NCI-H524 (cell line): ENCODE data around the gene EIF3K.
"Not testable (repeated sequence)": the region's sequence is repeated elsewhere in the genome, so short reads cannot be mapped to it uniquely, and the experiment has no call there.

Source experiments
- DNase-seq, 2 experiments: peaks; one replicate each; lab custom pipeline; 2025; lab: John Stamatoyannopoulos, UW

EIF3K gene, protein sequence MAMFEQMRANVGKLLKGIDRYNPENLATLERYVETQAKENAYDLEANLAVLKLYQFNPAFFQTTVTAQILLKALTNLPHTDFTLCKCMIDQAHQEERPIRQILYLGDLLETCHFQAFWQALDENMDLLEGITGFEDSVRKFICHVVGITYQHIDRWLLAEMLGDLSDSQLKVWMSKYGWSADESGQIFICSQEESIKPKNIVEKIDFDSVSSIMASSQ

DNA sequence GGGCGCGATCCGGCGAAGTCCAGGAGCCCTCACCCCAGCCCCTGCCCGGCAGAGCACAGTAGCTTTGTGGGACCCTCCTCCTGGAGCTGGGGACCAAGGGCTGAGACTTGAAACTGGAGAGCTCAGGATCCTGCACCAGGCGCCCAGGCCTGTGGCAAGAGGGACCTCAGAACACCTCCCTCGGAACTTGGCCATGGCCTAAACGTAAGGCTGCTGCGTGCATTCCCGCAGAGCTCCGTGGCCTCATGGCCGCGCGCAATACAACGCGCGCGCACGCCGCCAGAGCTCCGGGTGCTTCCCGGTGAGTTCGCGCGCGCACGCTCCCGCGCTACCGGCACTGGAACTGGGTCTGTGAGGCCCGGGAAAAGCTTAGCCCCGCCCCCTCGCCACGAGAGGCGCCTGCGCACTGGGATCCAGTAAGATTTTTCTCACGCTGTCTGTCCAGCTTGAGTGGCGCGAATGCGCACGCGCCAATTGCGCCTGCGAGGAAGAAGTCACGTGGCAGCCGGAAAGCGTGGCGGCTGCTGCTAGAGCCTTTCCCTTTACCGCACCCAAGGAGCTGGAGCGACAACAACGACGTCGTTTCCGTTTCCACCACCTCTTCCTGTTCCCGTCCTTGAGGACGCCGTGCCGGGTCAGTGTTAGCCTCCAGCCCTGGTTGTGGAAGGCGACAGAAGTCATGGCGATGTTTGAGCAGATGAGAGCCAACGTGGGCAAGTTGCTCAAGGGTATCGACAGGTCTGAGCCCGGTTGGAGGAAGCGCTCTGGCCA lies at the start of gene EIF3K:
TSS of gene EIF3K (plus strand) at position 599 of the 771 bp plus-strand sequence. CDS start at position 680, 81 bp downstream.
- peak; percentile 97 to 100 for DNase-seq

DNA sequence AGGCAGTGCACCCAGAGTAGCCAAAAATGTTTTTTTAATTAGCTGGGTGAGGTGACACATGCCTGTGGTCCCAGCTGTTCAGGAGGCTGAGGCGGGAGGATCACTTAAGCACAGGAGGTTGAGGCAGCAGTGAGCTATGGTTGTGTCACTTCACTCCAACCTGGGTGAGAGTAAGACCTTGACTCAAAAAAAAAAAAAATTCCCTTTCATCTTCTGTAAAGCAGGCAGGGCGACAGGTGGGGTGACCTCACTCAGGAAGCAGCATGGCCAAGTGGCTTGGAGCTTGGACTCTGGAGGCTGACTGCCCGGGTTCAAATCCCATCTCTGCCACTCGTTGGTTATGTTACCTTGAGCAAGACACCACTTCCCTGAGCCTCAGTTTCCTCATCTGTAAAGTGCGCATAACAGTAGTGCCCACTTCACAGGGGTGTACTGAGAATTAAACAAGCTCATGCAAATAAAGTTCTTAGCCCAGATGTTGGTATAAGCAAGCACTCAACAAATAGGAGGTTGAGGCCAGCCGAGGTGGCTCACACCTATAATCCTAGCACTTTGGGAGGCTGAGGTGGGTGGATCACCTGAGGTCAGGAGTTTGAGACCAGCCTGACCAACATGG lies 49.5 kb upstream of the EIF3K start:
- DNase-seq, result no peak

DNA sequence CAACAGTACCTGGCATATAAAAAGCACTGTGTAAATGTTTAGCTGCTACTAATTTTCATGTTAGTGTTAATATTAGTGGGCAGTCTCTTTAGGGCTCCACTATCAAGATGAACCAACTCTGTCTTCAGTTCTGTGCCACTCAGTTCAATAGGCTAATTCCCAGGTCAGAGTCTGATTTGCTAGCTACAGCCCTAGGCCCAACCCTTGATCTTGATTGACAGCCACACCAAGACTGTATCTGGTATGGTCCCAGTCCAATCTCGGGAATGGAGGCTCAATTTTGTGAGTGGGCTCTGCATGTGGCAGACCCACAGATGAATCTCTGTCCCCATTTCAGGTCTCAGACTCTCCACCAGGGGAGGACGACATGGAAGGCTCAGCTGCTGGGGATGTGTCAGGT lies 47.3 kb upstream of the EIF3K start:
- no peak for DNase-seq

DNA sequence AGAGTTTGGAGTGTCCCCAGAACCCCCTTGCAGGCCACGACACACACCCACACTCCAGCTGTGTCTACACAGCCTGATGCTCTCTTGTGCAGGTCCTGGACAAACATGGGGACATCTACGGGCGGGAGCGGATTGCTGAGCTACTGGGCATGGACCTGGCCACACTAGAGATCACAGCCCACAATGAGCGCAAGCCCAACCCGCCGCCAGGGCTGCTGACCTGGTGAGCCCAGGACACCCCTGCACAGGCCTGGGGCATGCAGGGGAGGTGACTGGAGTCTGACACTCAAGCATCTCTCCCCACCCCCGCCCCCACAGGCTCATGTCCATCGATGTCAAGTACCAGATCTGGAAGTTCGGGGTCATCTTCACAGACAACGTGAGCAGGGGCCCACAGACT lies 41.2 kb upstream of the EIF3K start:
- DNase-seq, result no peak

DNA sequence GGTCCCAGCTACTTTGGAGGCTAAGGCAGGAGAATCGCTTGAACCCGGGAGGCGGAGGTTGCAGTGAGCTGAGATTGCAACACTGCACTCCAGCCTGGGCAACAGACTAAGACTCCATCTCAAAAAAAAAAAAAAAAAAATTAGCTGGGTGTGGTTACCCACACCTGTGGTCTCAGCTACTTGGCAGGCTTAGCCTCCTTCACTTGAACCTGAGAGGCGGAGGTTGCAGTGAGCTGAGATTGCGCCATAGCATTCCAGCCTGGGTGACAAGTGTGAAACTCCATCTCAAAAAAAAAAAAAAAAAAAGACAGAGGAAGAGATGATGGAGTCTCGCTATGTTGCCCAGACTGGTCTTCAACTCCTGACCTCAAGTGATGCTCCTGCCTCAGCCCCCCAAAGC lies 39.7 kb upstream of the EIF3K start:
- not testable (repeated sequence) for DNase-seq

DNA sequence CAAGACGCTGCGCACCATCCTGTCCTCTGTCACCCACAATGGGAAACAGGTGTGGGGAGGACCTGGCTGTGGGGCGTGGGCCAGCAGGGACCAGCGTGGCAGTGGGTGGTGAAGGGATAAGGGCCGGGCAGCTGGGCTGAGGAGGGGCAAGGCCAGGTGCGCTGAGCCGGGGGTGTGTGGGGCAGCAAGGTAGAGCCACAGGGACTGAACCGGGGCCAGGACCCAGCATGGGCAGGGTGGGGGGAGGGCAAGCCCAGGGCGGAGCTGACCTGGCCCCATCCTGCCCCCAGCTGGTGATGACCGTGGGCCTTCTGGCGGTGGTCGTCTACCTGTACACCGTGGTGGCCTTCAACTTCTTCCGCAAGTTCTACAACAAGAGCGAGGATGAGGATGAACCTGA lies 38.9 kb upstream of the EIF3K start:
- DNase-seq, result no peak

DNA sequence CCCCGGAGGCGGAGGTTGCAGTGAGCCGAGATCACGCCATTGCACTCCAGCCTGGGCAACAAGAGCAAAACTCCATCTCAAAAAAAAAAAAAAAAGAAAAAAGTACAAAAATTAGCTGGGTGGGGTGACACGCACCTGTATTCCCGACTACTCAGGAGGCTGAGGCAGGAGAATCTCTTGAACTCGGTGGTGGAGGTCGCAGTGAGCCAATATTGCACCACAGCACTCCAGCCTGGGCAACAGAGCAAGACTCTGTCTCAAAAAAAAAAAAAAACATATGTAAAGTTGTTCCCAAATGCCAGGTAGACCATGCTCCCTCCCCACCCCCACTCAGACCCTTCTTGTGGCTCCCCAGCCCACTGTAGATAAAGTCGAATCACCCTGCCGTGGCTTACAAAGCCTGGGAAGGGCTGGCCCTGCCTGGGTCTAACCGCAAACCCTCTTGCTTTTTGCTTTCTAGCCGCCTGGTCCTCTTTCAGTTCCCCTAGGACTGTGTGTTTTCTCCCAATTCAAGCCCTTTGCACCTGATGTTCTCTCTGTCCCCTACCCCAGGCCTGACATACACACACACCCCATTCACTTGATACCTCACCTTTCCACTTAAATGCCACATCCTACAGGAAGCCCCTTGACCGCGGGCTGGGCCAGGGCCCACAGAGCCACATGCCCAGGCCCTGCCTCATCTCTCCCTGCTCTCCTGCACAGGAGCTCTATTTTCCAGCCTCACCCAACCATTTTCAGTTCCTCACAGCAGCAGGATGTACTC lies 35.6 kb upstream of the EIF3K start:
- no peak for DNase-seq

DNA sequence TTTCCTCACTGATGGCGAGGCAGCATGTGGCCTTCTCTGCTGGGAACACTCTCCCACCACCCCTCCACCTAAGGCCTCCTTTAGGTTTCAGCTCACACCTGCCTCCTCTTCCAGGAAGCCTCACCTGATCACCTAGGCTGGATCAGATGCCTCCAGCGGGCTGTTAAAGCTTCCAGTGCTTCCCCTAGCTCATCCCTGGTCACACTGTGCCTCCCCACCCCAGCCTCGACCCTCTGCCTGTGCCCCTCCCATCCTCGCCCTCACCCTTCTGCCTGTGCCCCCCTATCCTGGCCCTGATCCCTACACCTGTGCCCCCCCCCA lies 35.0 kb upstream of the EIF3K start:
- no peak for DNase-seq

DNA sequence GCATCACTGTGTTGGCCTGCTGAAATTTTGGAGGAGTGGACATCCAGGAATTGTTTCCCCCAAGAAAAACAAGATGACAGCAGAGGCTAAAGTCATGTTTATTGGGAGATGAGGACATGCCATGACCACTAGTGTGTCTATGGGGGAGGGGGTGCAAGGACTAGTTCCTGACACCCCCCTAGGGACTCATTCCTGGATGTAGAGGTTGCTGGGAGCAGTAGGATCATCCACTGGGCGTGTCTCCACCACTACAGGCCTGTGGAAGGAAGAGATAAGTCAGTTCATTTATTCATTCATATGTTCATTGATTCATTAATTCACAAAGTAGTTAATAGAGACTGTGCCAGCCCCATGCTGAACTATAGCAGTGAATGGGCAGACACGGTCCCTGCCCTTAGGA lies 31.4 kb upstream of the EIF3K start:
- DNase-seq, result no peak

DNA sequence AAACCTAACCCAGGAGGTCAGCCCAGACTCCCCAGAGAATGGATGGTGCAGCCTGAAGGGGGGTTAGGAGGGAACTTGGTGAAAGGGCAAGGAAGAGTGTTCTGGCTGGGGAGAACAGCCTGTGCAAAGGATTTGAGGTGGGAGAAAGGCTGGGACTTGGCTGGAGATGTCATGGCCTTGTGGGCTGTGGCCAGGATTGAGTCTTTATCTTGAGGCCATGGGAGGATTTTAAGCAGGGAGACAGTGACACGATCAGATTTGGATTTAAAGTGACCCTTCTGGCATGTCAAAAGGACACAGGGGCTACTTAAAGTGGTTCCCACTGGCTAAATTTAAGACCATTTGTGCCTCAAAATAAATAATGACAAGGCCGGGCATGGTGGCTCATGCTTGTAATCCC lies 30.9 kb upstream of the EIF3K start:
- no peak for DNase-seq

DNA sequence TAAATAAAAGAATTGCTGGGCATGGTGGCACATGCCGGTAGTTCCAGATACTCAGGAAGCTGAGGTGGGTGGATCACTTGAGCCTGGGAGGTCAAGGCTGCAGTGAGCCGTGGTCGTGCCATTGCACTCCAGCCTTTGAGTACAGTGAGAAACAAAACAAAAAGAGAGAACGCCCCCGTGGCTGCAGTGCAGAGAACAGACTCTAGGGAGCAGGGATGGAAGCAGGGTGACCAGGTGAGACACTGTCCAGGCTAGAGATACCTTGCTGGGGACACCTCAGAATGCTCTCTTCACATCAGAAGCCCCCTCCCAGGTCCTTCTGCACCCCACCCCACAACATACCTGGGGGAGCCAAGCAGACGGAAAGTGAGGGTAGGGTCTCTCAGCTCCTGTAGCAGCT lies 26.0 kb upstream of the EIF3K start:
- no peak for DNase-seq

DNA sequence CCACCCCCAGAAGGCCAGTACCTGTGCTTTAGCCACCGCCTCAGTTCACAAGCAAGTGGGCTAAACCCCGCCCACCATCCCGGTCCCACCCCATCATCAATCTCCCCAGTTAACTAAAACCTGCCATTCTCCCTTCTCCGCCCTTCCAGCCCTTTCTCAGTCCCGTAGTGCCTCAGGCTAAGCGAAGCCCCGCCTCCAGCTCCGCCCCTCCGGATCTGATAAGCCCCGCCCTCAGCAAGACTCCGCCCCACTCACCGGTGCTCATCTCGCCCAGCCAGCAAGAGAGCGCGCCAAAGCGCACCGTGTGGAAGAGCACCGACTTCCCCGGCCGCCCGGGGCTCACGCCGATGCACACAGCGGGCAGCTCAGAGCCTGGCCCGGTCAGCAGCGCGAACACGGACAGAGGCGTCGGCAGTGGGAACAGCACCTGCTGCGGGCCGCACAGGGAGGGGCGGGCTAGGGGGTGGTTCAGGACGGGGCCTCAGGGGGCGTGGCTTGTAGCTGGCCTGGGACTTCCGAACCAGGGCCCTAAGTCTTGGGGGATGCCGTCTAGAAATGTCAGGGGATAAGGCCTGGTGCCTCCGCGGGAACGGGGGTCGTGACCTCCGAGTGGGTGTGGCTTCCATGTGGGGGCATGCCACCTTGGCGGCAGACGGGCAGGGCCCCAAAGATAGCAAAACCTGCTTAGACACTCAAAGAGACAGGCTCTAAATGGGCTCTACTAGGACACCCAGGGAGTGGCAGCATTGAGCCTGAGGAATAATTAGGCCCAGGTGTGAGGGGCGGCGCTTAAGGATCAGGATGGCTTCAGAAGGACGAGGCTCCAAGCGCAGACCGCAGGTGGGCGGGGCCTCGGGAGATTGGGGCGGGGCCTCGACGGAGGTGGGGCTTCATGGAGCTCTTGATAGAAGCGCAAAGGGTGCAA lies 22.7 kb upstream of the EIF3K start:
- DNase-seq, result peak in 1 of 2 experiments; percentile 37

DNA sequence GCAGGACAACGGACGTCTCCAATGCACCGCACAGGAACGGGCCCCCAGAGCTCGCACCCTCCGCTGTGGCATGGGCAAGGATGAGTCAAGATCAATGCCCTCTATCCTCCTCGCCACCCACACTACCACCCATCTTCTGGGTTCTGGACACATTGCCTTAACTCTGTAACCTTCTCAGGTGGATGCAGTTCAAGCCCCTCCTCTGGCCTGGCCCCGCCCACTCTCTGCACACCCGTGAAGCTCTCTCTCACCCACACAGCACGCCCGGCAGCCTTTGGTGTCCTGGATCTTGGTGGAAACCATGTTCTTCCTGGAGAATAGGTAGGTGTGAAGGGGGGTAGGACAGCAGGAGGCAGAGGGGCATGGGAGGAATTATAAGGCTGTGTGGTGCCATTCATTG lies 21.9 kb upstream of the EIF3K start:
- no peak for DNase-seq

DNA sequence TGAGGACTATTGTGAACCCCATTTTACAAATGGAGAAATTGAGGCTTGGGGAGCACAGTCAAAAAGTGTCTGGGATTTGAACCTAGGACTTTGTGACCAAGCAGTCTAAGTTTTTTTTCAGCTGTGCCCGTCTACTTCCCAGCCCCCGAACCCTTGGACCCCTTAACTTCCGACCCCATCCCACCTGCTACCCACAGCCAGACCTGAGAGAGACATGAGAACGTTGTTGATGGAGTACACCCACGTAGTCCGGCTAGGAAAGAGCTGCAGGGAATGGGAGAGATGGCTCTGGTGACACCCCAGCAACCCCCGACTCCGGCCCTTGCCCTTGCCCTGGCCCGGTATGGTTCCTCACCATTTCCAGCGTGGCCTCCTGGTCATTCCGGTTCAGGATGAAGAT lies 19.3 kb upstream of the EIF3K start:
- DNase-seq, result no peak

DNA sequence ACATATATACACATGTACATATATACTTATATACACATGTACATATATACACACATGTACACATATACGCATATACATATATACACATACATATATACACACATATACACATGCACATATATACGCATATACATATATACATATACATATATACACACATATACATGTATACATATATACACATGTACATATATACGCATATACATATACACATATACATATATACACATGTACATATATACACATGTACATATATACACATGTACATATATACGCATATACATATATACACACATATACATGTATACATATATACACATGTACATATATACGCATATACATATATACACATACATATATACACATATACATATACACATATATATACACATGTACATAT lies 16.1 kb upstream of the EIF3K start:
- DNase-seq, result not testable (repeated sequence)

DNA sequence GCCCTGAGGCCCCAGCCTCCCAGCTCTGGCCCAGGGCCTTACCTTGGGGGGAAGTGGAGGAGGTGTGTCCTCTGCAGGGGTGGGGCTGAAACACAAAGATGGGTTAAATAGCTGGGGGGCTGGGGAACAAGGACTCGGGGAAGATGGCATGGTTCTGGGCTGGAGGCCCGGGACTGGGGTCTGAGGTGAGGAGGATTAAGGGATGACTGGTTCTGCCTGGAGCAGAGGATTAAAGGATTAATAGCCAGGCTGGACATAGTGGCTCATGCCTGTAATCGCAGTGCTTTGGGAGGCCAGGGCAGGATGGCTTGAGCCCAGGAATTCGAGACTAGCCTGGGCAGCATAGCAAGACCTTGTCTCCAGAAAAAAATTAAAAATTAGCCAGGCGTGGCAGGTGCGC lies 12.9 kb upstream of the EIF3K start:
- DNase-seq, result peak in 1 of 2 experiments; percentile 31

DNA sequence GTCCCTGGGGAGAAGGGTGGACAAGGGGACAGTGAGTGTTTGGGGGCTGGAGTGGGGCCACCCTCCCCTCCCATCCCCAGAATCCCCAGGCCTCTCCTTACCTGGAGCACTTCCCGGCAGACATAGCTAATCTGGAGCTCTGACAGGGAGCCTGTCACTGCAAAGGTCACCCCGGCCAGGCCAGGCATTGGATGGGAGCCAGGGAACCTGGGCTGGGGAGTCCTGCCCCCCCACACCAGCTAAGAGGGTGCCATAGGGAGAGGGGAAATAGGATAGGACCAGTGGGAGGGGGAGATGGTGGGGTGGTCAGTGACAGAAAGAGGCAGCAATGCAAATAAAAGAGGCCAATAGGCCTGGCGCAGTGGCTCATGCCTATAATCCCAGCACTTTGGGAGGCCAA lies 4.7 kb upstream of the EIF3K start:
- DNase-seq, result no peak

DNA sequence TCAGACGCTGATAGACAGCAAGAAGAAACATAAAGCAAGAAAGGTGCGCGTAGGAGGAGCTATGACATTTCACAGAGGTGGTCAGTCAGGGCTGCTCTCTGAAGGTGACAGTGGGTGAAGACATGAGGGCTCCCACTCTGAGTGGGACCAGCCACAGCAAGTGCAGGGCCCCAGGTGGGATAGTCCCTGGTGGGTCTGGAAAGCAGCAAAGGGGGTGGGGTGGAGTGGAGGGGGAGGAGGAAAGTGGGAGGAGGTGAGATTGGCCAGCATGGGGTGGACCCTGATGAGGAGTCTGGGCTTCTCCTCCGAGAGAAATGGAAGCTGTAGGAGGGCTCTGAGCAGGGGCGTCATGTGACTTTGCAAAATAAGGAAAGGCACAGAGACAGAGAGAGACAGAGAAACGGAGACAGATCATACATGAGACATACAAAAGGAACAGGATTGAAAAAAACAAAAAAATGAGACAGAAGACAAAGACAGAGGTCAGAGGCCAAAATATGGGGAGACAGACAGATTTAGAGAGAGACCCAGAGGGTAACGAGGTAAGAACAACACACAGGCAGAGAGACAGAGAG lies 3.9 kb upstream of the EIF3K start:
- DNase-seq, result no peak

DNA sequence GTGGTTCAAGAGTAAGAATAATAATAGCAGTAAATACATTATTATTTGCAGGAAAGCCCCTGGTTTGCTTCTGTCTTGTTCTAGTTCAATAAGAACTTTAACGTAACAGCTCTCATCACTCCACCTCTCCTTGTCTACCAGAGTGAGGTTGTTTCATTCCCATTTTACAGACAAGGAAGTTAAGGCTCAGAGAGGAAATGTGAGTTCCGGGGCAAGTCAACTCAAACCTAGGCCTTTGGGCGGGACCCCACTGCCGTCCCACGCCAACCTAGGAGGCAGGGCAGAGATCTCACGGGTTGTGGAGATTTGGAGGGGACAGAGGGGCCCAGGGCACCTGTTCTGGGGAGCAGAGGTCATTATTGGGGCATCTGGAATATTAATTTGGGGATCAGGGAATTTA lies 2.7 kb upstream of the EIF3K start:
- no peak for DNase-seq

DNA sequence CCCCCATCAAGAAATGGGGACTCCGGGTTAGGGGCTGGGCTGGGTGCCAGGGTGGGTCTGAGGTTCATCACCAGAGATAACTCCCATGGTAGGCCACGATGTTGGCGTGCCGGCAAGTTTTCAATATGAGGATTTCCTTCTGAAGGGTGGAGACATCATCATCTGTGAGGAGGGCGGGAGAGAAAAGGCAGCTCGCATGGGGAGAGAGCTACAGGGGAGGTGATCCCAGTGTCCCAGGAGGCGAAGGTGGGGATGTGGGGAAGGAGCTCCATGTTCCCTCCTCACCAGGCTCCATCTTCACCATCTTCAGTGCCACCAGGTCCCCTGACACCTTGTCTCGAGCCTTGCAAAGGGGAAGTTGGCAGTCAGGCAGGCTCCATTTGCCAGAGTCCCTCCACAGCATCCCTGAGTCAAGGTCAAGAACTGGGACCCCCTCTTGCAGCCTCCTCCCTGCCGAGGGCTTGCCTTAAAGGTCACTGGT lies 1.7 kb upstream of the EIF3K start:
- DNase-seq, result no peak
